Right lobe of liver (tissue), 6 donors: Measurements from ENCODE around the gene COG8. TPM values are rescaled to one million over a fixed set of nuclear protein-coding genes. Genes with fewer than 3 reads are reported as not detected.

ENCODE experiments used
- ATAC-seq, 4 donors: fragments of 200-7000 bp; cut with Tn5 transposase; one replicate each; pipeline ENCODE4 v1.9.1; 2020; ENCODE audit warnings: mild to moderate bottlenecking in 4 of 4, moderate library complexity in 4 of 4
- DNase-seq, 3 donors: peaks; one replicate each; pipeline ENCODE4 v3.0.0-alpha.2; 2020
- H3K27ac ChIP-seq, 3 donors: fragments of 200-600 bp; one replicate each; pipeline ENCODE4 v1.8.0; 2022
- H3K27me3 ChIP-seq, 2 donors: fragments of 200-600 bp; one replicate each; pipeline ENCODE4 v1.8.0; 2022
- H3K36me3 ChIP-seq, 4 donors: fragments of 200-600 bp; sonication (generic) in 1 of 4; one replicate each; pipeline versions ENCODE4 v1.5.1 to v1.8.0; 2017 to 2022; ENCODE audit warnings: control low read depth in 1 of 4
- H3K4me1 ChIP-seq, 4 donors: fragments of 200-600 bp; sonication (generic) in 1 of 4; one replicate each; pipeline versions ENCODE4 v1.5.1 to v1.8.0; 2017 to 2022; ENCODE audit warnings: control low read depth in 1 of 4
- H3K4me3 ChIP-seq, 3 donors: fragments of 200-600 bp; one replicate each; pipeline ENCODE4 v1.8.0; 2022
- H3K9me3 ChIP-seq, 4 donors: fragments of 200-600 bp; sonication (generic) in 1 of 4; one replicate each; pipeline versions ENCODE4 v1.5.1 to v1.8.0; 2017 to 2022; ENCODE audit warnings: control low read depth in 1 of 4
- POLR2A ChIP-seq: fragments of 450-650 bp; IDR thresholded peaks from one replicate; pipeline ENCODE4 v1.6.1; 2017; ENCODE audit warnings: antibody characterized with exemption, mild to moderate bottlenecking
- WGBS: methylation state at CpG from one replicate; pipeline ENCODE4 v1.1.6; 2018; ENCODE audit warnings: low coverage, low lambda C conversion rate; ENCODE audit not compliant: insufficient coverage; ENCODE audit errors: missing lambda C conversion rate; 5-methylcytosine and 5-hydroxymethylcytosine counted together
- intact Hi-C, 2 donors: fragments of 100-400 bp; cut with DNase I; formaldehyde crosslinking; loops; one replicate each; pipeline versions ENCODE4 v1.11.2 to v1.14.1; 2022
- total RNA-seq, 6 experiments: library from RNA; depleted of rRNA in 2 of 6; stranded (reverse); fragments of >200 nt in 2 of 6; fragmentation: NEBNext Ultra II Directional in 3 of 6; extraction: Animal tissue kit (Norgen Biotek cat#: 25700) in 3 of 6; gene quantifications; one replicate each; pipeline versions ENCODE4 v1.1.0 to v1.2.4, GENCODE V29; 2016 to 2023
- TF ChIP-seq, protein P1 (sequence below), 4 donors: fragments of 200-600 bp in 3 of 4; fragments of 450-650 bp in 1 of 4; IDR thresholded peaks; one replicate each; pipeline versions ENCODE4 v1.5.1 to v1.8.0; 2016 to 2022; ENCODE audit warnings: antibody characterized with exemption in 4 of 4, mild to moderate bottlenecking in 2 of 4
- donor health status: DM: no; HTN: yes; CAD: no.
- donor health status: DM: no; HTN: no; CAD: no.
- donor health status: DM: no; HTN: no; CAD: no.
- donor health status: DM: no; HTN: yes; CAD: no.
- donor health status: DM: no; HTN: yes; CAD: no.

The COG8 gene
- total RNA-seq, 6 experiments from 2014 or later = 16.0 to 35.5 (median 25.3) TPM

DNA sequence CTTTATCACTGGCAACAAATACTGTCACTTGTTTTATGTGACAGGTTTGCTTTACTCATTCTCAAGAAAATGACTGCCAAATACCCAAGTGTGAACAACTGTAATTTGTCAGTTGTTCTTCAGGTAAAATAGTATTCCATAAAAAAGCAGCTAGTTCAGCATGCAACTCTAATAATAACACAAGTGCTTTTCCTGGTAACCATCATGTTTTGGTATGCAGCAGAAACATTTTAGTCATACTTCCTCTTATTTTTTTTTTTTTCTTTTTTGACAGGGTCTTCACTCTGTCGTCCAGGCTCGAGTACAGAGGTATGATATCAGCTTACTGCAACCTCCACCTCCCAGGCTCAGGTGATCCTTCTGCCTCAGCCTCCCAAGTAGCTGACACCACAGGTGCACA is 41.9 kb upstream of the COG8 start:
- ATAC-seq (no peak), DNase-seq (no peak)
- Histone ChIP-seq H3K4me1 (peaks cover 0 to 4% (median 2%) of the 10 kb centered on the region in 4 donors), H3K4me3 (no peak overlapping the region), H3K36me3 (peaks cover 3 to 61% (median 8%) of the 10 kb centered on the region in 4 donors), H3K9me3 (no peaks in the 10 kb centered on the region), H3K27ac (no peak overlapping the region), H3K27me3 (no peaks in the 10 kb centered on the region)
- 60% methylated on average over 1 of the region's 2 CpGs for WGBS
- TF ChIP-seq, protein P1, sequence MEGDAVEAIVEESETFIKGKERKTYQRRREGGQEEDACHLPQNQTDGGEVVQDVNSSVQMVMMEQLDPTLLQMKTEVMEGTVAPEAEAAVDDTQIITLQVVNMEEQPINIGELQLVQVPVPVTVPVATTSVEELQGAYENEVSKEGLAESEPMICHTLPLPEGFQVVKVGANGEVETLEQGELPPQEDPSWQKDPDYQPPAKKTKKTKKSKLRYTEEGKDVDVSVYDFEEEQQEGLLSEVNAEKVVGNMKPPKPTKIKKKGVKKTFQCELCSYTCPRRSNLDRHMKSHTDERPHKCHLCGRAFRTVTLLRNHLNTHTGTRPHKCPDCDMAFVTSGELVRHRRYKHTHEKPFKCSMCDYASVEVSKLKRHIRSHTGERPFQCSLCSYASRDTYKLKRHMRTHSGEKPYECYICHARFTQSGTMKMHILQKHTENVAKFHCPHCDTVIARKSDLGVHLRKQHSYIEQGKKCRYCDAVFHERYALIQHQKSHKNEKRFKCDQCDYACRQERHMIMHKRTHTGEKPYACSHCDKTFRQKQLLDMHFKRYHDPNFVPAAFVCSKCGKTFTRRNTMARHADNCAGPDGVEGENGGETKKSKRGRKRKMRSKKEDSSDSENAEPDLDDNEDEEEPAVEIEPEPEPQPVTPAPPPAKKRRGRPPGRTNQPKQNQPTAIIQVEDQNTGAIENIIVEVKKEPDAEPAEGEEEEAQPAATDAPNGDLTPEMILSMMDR (IDR thresholded peaks at IDR 0.05) = no peak
- no peak for TF ChIP-seq POLR2A
- intact Hi-C loops = no loop called here

DNA sequence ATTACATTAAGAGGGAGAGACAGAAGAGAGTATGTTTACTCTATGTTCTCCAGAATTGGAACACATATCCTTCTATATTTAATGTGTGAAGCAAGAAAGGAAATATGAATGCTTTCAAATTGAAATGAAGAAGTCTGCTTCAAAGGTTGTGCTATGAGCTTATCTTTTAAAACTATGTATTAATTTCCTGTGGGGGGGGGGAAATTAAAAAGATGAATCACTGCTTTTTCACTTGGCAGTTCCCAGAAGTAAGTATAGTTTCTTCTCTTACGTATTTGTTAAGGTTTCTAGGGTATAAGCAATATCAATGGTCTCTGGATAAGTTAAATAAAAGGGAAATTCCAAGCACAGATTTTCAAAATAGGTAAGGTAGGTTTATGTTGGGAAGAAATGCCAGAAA is 39.4 kb upstream of the COG8 start:
- H3K27me3 ChIP-seq = no peaks in the 10 kb centered on the region
- no peak overlapping the region for H3K27ac ChIP-seq
- peaks cover 3 to 61% (median 8%) of the 10 kb centered on the region in 4 donors for H3K36me3 ChIP-seq
- H3K4me1 ChIP-seq = no peaks in the 10 kb centered on the region
- no peak overlapping the region for H3K4me3 ChIP-seq
- DNase-seq (no peak), ATAC-seq (no peak)
- intact Hi-C loops = no loop called here
- H3K9me3 ChIP-seq = no peaks in the 10 kb centered on the region
- WGBS = 75% methylated on average over 1 of the region's 1 CpG
- TF ChIP-seq, protein P1 (IDR thresholded peaks at IDR 0.05) = no peak

DNA sequence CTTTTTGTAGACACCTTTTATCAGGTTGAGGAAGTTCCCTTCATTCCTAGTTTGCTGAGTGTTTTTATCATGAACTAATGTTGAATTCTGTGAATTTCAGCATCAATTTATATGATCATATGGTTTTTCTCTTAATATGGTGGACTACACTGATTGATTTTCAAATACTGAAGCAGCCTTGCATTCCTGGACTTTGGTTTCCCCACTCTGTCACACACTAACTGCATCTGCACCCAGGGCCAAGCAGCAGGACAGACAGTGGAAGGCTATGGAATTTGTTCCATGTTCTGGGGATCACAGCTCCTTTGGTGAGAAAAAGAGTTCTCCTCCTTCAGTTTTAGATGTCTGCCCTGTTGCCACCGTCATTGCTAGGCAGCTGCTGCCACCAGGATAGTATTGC is 38.7 kb upstream of the COG8 start:
- Histone ChIP-seq H3K9me3 (no peaks in the 10 kb centered on the region), H3K36me3 (peaks cover under 1 to 54% (median 8%) of the 10 kb centered on the region in 4 donors), H3K27me3 (no peaks in the 10 kb centered on the region), H3K4me1 (peaks cover 0 to 4% (median 0%) of the 10 kb centered on the region in 4 donors), H3K27ac (no peak overlapping the region), H3K4me3 (no peak overlapping the region)
- DNase-seq (no peak), ATAC-seq (no peak)
- TF ChIP-seq POLR2A = no peak
- TF ChIP-seq, protein P1 (IDR thresholded peaks at IDR 0.05) = no peak
- 80% methylated on average over 1 of the region's 1 CpG for WGBS
- intact Hi-C loops = no loop called here

DNA sequence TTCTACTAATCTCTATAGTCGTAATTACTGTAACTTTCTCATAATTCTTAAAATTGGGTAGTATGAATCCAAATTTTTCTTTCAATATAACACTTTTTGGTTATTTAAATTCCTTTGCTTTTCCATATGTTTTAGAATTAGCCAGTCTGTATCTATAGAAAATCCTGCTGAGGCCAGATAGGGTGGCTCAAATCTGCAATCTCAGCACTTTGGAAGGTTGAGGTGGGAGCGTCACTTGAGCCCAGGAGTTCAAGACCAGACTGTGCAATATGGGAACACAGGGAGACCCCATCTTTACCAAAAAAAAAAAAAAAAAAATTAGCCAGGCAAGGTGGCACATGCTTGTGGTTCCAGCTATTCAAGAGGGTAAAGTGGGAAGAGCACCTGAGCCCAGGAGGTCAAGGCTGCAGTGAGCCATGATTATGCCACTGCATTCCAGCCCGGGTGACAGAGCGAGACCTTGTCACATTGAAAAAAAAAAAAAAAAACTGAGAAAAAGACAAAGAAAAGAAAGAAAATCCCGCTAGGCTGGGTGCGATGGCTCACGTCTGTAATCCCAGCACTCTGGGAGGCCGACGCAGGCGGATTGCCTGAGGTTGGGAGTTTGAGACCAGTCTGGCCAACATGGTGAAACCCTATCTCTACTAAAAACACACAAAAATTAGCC is 37.2 kb upstream of the COG8 start:
- DNase-seq (no peak), ATAC-seq (no peak)
- Histone ChIP-seq H3K27me3 (no peaks in the 10 kb centered on the region), H3K4me3 (no peak overlapping the region), H3K4me1 (peaks cover 0 to 7% (median 0%) of the 10 kb centered on the region in 4 donors), H3K9me3 (no peaks in the 10 kb centered on the region), H3K27ac (no peak overlapping the region), H3K36me3 (peaks cover 0 to 50% (median 9%) of the 10 kb centered on the region in 4 donors)
- intact Hi-C loops = no loop called here
- TF ChIP-seq POLR2A = no peak
- TF ChIP-seq, protein P1 (IDR thresholded peaks at IDR 0.05) = no peak
- WGBS = 100% methylated on average over 2 of the region's 10 CpGs
